Smooth muscle cell of the umbilical artery (primary cell): ENCODE data around the gene CATSPER3. TPM values are rescaled to one million over a fixed set of nuclear protein-coding genes. Genes with fewer than 3 reads are reported as not detected.

Experiments used
- total RNA-seq: library from RNA; depleted of rRNA; stranded (reverse); fragments of >200 nt; gene quantifications from 2 replicates; pipeline ENCODE4 v1.2.3, GENCODE V29; 2014

The CATSPER3 gene
- not detected in 2 replicates for total RNA-seq

GRCh38 chr5:134967607-134968006 is at the start of gene CATSPER3:
Gene CATSPER3, plus strand, starts transcription at chr5:134967907. Its CDS starts 85 bp downstream, at chr5:134967992.

GRCh38 chr5:135033901-135034235 is 66.2 kb downstream of the CATSPER3 start, which contains the start of gene PITX1:
Gene PITX1, minus strand, starts transcription at chr5:135034228. Its CDS starts 347 bp downstream, at chr5:135033881.

Other genes with a start within 250 kb of the CATSPER3 start
- gene CAMLG, start 229.4 kb upstream of the CATSPER3 start, total RNA-seq, result 26.8 and 33.9 TPM in 2 replicates
- gene DDX46, start 209.1 kb upstream of the CATSPER3 start, total RNA-seq, result 16.9 and 31.2 TPM in 2 replicates
- 63.0 and 73.2 TPM in 2 replicates for gene C5orf24, start 121.9 kb upstream of the CATSPER3 start, total RNA-seq
- gene TXNDC15, start 93.5 kb upstream of the CATSPER3 start, total RNA-seq, result 211 and 316 TPM in 2 replicates
- gene PCBD2, start 62.8 kb upstream of the CATSPER3 start, total RNA-seq, result 4.8 and 5.6 TPM in 2 replicates
- 29.7 and 35.3 TPM in 2 replicates for gene PITX1, start 66.3 kb downstream of the CATSPER3 start, total RNA-seq